T-helper 22 cell (primary cell): ENCODE results near the gene GMPPA.

Source experiments
- DNase-seq: peaks from one replicate; pipeline ENCODE4 v3.0.0-alpha.2; 2020; ENCODE audit warnings: low read depth

The GMPPA gene

DNA sequence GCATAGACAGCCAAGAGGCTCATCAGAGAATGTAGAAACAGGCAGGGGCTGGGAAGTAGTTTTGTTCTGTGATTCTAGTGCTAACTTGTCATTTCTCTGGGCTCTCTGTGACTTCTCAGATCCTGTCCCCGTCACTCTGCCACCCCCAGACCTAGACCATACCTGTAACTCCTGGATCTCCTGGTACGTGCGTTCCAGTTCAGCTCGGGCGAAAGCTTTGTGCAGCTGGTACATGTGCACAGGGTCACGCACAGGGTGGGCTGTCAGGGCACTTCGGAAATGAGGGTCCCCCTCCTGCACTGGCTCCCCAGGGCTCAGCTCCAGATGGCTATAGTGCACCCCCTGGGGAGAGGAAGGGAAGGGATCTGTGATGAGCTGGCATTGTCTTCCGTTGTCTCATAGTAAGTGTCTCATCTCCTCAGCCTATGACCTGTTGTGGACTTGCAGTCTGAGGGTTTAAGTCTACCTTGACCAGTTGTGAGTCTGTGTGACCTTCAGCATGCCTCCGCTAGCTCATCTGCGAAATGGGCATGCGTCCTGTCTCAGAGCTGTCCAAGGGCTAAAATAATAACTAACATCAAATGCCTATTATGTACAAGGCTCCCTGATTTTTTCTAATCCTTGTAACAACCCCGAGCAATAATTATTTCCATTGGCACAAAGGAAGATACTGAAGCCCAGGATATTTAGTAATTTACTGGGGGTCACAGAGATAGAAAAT is 42.3 kb downstream of the GMPPA start:
- DNase-seq: no peak

DNA sequence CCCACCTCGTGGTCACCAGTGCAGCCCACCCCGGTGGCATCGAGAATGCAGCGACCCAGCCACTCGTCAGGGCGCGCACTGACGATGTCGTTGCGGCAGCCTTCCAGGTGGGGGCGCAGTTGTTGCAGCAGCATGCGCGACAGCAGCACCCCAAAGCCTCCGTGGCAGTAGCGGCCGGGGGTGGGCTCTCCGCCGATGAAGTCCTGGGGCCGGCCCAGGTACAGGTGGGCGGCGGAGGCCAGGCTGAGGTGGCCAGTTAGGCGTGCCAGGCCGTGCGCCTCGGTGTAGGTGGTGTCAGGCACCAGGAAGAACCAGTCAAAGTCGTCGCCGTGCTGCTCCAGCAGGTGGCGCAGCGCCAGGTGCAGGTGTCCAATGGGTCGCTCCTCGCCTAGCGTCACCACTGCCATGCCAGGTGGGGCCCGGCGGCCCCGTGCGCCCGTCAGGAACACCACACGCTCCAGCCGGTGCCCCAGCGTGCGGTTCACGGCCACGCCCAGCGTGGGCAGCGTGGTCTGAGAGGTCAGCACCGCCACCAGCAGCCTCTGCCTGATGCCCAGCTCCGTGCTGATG is 43.0 kb downstream of the GMPPA start:
- peak; percentile 69 for DNase-seq

DNA sequence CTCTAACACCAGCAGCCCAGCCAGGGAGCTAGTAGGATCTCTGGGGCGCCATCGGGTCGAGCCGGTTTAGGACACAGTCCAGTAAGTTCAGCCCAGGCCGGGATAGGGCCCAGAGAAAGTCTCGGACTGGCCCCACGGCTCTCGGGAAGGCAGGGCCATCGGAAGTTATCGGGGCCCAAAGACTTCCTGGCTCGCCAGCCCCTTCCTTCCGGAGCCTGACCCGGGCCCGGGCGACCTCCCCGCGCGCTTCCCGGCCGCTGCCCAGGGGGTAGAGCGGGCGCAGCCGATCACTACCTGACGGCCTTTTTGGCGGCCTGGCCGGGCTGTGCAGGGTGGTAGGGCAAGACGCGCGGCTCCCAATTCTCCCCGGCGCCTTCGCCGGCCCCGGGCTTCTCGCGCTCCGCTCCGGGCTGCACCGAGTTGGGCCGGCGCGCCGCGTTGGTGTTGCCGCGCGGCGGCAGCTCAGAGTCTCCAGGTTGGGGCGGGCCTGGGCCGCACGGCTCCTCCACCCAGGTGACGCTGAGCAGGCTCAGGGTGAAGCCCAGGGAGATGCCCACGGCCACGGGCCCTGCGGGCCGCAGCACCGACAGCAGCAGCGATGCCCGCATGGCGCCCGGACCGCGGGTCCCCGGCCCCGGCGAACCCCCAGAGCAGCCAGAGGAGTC is 44.4 kb downstream of the GMPPA start:
- DNase-seq: no peak

DNA sequence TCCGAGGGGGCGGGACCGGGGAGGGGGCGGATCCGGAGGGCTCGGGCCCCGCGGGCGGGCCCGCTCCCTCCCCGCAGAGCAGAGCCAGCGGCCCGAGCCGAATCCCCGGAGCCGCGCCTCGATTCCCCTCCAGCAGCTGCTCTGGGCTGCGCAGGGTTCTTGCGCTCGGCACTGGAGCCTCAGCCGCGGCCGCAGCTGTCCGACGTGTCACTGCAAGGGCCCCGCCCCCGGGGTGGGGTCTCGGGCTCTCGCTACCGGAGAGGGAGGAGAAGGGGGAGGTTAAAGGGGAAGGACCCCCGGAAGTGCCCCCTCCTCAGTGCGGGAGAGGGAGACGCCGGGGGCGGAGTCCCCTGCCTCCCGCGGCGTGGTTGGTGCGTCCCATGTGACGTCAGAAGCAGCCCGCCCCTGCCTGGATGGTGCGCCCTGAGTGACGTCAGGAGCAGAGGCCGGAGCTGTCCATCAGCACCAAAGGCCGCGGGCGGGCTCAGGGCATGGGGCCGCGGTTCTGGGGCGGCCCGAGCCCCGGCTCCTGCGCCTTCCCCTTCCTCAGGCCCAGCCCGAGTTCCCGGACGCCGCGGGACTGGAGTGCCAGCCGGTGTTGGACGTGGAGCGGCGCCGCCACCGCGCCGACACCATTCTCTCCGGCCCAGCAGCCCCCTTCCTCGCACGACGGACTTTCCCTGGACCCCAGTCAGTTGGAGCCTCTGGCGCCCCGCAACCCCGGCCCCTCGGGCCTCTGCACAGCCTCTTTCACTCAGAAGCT is 45.1 kb downstream of the GMPPA start, which contains the start of the genes CHPF and TMEM198:
Gene CHPF (minus strand): TSS at position 214 of the 763 bp plus-strand sequence. CDS start 271 bp downstream, outside the sequence.
Gene TMEM198 (plus strand): TSS at position 433 of the 763 bp plus-strand sequence. CDS start 700 bp downstream, outside the sequence.
- DNase-seq: peak; percentile 90

DNA sequence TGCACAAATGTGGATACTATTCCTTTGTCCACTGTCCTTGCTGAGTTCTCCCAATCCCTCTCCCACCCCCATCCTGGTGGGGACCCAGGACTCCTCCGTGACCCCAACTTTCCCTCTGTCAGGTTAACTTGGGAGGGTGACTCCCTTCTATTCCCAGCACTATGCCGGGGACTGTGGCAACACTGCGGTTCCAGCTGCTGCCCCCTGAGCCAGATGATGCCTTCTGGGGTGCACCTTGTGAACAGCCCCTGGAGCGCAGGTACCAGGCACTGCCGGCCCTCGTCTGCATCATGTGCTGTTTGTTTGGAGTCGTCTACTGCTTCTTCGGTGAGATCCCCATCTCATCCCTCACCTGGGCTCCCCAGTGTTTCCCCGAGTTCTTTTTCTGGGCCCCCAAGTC is 45.9 kb downstream of the GMPPA start:
- DNase-seq: no peak

DNA sequence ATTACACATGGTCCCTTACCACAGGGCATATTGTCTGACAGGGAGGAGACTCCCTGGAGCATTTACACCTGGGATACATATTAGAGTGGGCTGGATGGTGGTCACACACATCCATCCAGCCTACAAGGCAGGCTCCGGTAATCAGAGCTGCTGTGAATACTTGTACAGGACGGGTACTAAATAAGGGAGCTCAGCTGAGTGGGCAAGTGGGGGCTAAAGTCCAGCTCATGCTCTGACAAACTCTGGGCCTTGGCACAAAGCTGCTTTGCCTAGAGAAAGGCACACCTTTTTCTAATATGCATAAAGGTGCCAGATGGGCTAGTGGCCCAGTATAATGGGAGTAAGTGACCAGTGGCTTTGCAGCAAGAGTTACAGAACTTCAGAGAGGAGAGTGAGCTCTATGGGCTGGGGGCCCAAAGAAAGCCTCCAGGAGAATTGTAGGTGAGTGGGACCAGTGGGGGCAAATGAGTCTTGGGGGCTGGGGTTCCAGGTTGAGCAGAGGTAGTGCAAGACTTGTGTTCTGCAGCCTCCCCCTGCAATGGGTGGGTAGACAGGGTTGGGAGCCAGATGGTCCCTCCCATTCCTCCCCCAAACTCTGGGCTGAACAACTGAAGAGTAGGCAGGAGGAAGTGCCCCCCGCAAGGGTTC is 46.7 kb downstream of the GMPPA start:
- no peak for DNase-seq

DNA sequence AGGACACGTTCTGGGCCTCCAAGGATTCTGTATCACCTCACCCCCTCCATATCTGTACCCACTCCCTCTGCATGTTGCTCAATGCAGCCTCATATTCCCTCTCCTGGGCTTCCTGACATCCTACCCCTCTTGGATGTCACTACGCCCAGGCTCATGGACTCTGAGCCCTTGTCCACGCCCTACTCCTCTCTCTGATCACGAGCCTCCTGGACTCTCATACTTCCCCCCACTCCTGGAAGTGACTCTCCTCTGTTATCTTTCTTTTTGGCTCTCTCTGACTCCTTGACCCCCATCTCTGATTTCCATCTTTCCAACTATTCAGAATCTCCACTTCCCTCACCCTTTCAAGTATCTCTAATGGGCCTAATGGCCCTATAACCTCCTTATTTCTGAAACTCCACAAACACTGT is 47.3 kb downstream of the GMPPA start:
- DNase-seq: no peak

DNA sequence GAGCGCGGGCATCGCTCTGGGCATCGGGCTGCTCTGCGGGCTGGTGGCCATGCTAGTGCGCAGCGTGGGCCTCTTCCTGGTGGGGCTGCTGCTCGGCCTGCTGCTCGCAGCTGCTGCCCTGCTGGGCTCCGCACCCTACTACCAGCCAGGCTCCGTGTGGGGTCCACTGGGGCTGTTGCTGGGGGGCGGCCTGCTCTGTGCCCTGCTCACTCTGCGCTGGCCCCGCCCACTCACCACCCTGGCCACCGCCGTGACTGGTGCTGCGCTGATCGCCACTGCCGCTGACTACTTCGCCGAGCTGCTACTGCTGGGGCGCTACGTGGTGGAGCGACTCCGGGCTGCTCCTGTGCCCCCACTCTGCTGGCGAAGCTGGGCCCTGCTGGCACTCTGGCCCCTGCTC is 48.9 kb downstream of the GMPPA start:
- DNase-seq: no peak

DNA sequence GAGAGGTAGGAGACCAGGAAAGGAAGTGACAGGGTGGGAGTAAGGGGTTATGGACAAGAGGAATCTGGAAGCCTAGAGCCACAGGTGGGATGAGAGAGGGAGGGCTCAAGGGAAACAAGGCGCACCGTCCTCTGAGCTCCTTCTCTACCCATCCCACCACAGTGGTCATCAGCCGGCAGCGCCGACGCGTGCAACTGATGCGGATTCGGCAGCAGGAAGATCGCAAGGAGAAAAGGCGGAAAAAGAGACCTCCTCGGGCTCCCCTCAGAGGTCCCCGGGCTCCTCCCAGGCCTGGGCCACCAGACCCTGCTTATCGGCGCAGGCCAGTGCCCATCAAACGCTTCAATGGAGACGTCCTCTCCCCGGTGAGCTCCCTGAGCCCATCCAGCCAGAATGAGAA is 50.3 kb downstream of the GMPPA start:
- DNase-seq: no peak

DNA sequence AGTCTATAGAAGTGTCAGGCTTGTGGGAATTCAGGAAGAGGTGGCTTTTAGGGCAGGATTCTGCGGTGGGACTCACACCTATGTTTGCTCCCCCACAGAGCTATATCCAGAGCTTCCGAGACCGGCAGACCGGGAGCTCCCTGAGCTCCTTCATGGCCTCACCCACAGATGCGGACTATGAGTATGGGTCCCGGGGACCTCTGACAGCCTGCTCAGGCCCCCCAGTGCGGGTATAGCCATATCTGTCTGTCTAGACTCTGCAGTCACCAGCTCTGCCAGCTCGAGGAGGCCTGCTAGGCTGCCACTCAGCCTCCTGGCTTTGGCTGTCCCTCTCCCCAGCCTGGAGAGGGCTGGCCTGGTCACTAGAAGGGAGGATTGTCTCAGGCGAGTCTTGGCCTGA is 50.9 kb downstream of the GMPPA start:
- no peak for DNase-seq

DNA sequence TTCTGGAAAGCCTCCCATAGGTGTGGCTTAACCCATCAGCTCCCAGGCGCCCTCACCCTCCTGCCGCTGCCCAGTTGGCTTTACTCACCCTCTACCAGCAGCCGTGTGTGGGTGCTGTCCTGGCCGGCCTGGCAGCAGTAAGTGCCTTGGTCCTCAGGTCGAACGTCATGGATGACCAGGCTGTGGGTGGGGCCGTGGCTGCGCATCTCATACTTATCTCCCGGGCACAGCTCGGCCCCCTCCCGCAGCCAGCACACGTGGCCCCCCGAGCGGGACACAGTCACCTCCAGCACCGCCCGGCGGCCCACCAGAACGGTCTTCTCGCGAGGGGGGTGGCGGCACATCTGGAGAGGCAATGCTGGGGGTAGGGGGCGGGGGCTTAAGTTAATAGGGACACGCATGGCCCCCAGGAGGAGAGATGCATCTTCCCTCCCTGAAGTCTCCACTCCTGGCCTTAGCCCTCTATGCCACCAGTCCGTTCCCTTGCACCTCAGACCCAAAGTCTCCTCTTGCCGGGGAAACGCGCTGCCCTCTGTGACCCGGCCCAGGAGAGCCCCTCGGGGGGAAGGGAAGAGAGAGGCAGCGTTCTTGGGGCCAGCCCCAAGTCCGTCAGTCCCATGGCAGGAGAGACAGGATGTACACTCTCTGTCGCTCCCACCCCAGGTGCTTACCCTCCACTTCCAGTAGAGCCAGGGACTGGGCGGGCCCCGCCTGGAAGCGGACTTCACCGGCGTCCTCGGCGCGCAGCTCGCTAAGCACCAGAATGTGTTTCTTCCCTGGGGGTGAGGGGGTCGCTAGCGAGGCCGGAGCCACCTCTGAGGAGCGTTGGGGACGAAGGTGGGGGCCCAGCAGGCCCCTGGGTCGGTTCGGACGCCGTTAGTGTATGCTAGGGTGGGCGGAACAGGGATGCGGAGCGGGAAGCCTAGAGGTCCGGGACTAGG is 53.0 kb downstream of the GMPPA start:
- DNase-seq: no peak

DNA sequence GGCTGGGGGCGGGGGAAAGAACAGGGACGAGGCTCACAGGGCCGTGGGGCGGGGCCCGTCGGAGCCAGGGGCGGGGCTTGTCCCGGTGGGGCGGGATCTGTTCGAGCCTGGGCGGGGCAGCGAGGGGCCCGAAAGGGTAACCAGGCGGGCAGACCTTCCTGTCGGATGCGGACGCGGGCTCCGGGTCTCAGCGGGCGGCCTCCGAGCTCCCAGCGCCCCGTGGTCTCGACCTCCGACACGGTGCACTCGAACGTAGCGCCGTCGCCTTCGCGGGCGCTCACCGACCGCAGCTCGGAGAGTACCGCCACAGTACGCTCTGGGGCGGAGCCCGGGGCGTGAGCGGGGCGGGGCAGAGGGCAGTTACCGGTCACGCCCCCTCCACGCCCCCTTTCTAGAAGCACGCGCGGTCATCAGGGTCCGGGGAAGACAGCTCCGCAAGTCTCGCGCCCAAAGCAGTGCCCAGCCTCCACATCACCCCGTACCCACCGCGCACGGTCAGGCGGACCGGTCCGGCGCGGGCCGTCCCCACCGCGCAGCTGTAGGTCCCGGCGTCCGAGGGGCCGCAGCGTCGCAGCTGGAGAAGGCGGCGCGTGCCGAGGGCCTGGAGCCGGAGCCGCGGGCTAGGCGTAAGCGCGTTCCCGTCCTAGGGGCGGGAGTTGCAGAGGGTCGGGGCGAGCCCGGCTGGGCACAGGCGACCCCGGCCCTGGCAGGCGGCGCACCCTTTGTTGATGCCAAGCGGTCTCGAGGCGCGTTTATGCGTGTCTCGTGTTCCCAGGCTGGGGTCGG is 53.9 kb downstream of the GMPPA start:
- DNase-seq: peak; percentile 55

DNA sequence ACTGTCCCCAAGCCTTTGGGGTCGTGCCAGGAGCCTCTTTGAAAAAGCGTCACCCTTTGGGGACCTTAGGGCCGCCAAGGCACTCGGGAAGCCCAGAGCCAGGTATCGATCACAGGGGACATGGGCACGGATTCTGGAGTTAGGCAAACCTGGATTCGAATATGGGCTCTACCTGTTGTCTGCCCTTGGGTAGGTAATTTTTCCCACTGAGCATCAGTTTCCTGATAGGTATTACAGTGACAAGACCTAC is 54.4 kb downstream of the GMPPA start:
- DNase-seq: no peak

DNA sequence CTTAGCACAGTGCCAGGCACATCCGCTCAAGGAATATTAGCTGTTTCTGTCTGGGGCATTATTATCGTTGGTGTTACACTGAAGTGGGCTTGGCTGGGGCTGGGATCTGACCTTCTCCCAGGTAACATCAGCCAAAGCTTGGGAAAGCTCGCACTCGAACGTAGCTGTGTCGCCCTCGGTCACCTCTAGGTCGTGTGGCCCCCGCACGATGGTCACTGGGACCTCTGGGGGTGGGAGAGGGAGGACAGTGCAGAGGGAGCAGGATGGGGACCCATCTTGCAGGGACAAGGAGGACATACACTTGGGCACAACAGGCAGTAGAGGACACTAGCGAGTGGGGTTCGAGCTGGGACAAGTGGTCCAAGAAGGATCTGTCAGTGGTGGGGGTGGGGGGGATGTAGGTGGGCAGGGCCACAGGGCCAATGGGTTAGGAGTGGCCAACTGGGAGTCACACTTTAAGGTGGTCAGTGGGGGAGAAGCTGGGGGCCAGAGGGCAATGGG is 54.8 kb downstream of the GMPPA start:
- no peak for DNase-seq

DNA sequence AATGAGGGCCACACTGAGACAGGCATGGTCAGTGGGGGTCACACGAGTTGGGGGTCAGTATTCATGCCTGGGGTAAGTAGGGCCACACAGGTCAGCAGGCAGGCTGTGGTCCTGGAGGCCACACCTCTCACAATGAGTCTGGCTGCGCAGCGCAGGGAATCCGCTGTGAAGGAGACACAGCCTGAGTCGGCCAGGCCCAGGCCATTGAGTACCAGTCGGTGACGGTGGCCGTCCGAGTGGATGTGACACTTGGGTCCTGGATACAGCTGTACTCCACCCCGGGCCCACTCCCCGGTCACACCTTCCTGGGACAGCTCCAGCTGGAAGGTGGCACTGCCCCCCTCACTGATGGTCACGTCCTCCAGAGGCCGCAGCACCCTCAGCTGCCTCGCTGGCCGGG is 55.7 kb downstream of the GMPPA start:
- no peak for DNase-seq

DNA sequence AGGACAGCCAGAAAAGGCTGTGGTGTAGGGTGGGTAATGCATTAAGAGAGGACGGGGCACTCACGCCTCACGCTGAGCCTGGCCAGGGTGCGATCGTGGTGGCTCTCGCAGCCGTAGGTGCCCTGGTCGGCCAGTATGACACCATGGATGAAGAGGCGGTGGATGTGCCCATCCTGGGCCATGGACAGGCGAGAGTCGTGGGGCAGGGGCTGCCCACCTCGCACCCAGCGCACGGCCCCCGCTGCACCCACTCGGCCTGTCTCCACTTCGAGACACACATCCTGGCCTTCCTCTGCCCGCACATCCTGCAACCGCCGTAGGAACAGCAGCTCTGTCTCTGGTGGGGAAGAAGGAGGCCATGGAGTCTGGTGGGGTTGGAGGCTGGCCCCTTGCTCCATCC is 57.3 kb downstream of the GMPPA start:
- no peak for DNase-seq

DNA sequence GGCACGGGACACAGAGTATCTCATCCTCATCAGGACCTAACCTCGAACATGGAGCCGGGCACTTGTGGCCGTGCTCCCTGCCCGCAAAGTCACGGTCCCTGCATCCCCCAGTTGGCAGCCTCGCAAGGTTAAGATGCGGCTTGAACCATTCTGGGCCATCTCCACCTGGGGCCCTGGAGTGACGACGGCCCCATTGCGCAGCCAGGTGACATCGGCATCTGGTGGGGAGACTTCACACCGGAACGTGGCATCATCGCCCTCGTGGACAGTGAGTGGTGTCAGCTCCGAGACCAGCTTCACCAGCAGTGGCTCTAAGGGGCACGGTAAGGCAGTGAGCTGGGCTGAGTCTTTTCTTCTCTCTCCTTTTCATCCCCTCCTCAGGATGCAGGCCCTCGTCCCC is 57.7 kb downstream of the GMPPA start:
- no peak for DNase-seq
